Transverse colon (tissue), 4 donors: ENCODE data around the gene DNAAF5. TPM values are rescaled to one million over a fixed set of nuclear protein-coding genes. Genes with fewer than 3 reads are reported as not detected.

ENCODE experiments used
- DNase-seq: peaks from one replicate; pipeline ENCODE4 v3.0.0-alpha.2; 2019
- H3K27ac ChIP-seq, 4 donors: fragments of 200-600 bp; sonication (generic); 2 replicates each; pipeline ENCODE4 v1.5.1; 2016 to 2018; ENCODE audit warnings: inconsistent platforms in 4 of 4
- H3K27me3 ChIP-seq: fragments of 200-600 bp; sonication (generic); 2 replicates; pipeline ENCODE4 v1.5.1; 2017; ENCODE audit warnings: inconsistent platforms
- H3K36me3 ChIP-seq, 4 donors: fragments of 200-600 bp; sonication (generic); 2 replicates each; pipeline ENCODE4 v1.5.1; 2017 to 2019; ENCODE audit warnings: inconsistent platforms in 4 of 4
- H3K4me1 ChIP-seq, 4 donors: fragments of 200-600 bp; sonication (generic); 2 replicates each; pipeline ENCODE4 v1.5.1; 2017 to 2020; ENCODE audit warnings: inconsistent platforms in 4 of 4
- H3K4me3 ChIP-seq, 4 donors: fragments of 200-600 bp; sonication (generic); 1 replicate in 1 of 4; 2 replicates in 3 of 4; pipeline versions ENCODE4 v1.5.1 to v1.6.1; 2017 to 2019; ENCODE audit warnings: inconsistent platforms in 4 of 4
- H3K9me3 ChIP-seq, 2 donors: fragments of 200-600 bp; sonication (generic); 2 replicates each; pipeline ENCODE4 v1.5.1; 2017 to 2019; ENCODE audit warnings: inconsistent platforms in 2 of 2
- CTCF ChIP-seq, 5 experiments: fragments of 200-600 bp in 3 of 5; fragments of 450-650 bp in 2 of 5; sonication (generic) in 3 of 5; IDR thresholded peaks; 1 replicate in 2 of 5; 2 replicates in 3 of 5; pipeline ENCODE4 v1.5.1; 2016 to 2017; ENCODE audit warnings: antibody characterized with exemption in 5 of 5, inconsistent platforms in 3 of 5, mild to moderate bottlenecking in 2 of 5, moderate library complexity in 1 of 5
- EP300 ChIP-seq: sonication (generic); formaldehyde crosslinking; IDR thresholded peaks from one replicate; pipeline ENCODE4 v1.6.1; 2017; ENCODE audit warnings: antibody characterized with exemption, low read depth
- POLR2A ChIP-seq: fragments of 450-650 bp; IDR thresholded peaks from one replicate; pipeline ENCODE4 v1.6.1; 2016; ENCODE audit warnings: antibody characterized with exemption, mild to moderate bottlenecking, moderate library complexity
- POLR2AphosphoS5 ChIP-seq, 3 donors: sonication (generic); formaldehyde crosslinking; IDR thresholded peaks; one replicate each; pipeline ENCODE4 v1.6.1; 2016; ENCODE audit warnings: antibody characterized with exemption in 3 of 3
- WGBS, 2 donors: methylation state at CpG; one replicate each; pipeline ENCODE4 v1.1.5; 2018; ENCODE audit warnings: low coverage in 1 of 2; 5-methylcytosine and 5-hydroxymethylcytosine counted together
- in situ Hi-C, 4 donors: fragments of 200-750 bp; cut with MboI; loops; one replicate each; pipeline versions ENCODE4 v1.15.0 to v1.15.1; 2017; ENCODE audit warnings: low sequenced_read_pairs in 3 of 4, low pct_ligation_motif_present in 1 of 4, low pct_unique_long_range_greater_than_20kb in 1 of 4
- intact Hi-C: fragments of 100-400 bp; cut with DNase I; formaldehyde crosslinking; loops from one replicate; pipeline ENCODE4 v1.15.1; 2023; ENCODE audit warnings: low total_unique reads
- total RNA-seq, 4 donors: library from RNA; depleted of rRNA; stranded (reverse); fragments of >200 nt; gene quantifications; one replicate each; pipeline ENCODE4 v1.1.0, GENCODE V29; 2016

Gene DNAAF5
- 10 to 100 TPM; 20.5 to 97.3 (median 34.6) TPM for total RNA-seq

GRCh38 chr7:726084-726853, at the start of gene DNAAF5:
Gene DNAAF5 (plus strand): TSS chr7:726699. CDS start chr7:726721, 22 bp downstream.
- Histone ChIP-seq H3K27ac (peak within 1 kb of the TSS; percentile 70 to 89 (median 80)), H3K36me3 (peaks cover 0 to 5% (median 0%) of the 10 kb centered on the region in 4 donors), H3K9me3 (no peaks in the 10 kb centered on the region), H3K27me3 (no peaks in the 10 kb centered on the region), H3K4me3 (peak within 1 kb of the TSS; percentile 74 to 99 (median 91)), H3K4me1 (peaks cover 0 to 30% (median 15%) of the 10 kb centered on the region in 4 donors)
- peak; percentile 89 for DNase-seq
- WGBS, 2 donors = 19 to 87% methylated on average over 4 to 34 of the region's 56 CpGs
- in situ Hi-C loops = no loop called here
- intact Hi-C loops = loop anchor here (1.0 to 10.0 kb wide), 2 partner anchors 58 to 211 kb away; partner anchors contain the start of gene PDGFA
- TF ChIP-seq EP300 (peak; percentile 7), CTCF (IDR thresholded peaks at IDR 0.05) (no peak), POLR2AphosphoS5 (IDR thresholded peaks at IDR 0.05) (peak; percentile 67 to 73 (median 73)), POLR2A (no peak)

GRCh38 chr7:676972-677385, 49.5 kb upstream of the DNAAF5 start:
- DNase-seq = no peak
- Histone ChIP-seq H3K4me1 (no peaks in the 10 kb centered on the region), H3K27me3 (no peaks in the 10 kb centered on the region), H3K36me3 (no peaks in the 10 kb centered on the region), H3K4me3 (no peak overlapping the region), H3K9me3 (no peaks in the 10 kb centered on the region), H3K27ac (no peak overlapping the region)
- in situ Hi-C loops = no loop called here
- TF ChIP-seq POLR2A (no peak), CTCF (IDR thresholded peaks at IDR 0.05) (no peak), POLR2AphosphoS5 (IDR thresholded peaks at IDR 0.05) (no peak), EP300 (no peak)
- 96% methylated on average over 23 of the region's 23 CpGs; no CpG with 5 or more reads in 1 of the 2 donors for WGBS, 2 donors
- intact Hi-C loops = no loop called here

GRCh38 chr7:680411-681127, 45.9 kb upstream of the DNAAF5 start:
- DNase-seq = no peak
- H3K27me3 ChIP-seq = no peaks in the 10 kb centered on the region
- H3K36me3 ChIP-seq = peaks cover 0 to 3% (median 0%) of the 10 kb centered on the region in 4 donors
- no peak overlapping the region for H3K27ac ChIP-seq
- TF ChIP-seq EP300 (no peak), CTCF (IDR thresholded peaks at IDR 0.05) (no peak), POLR2AphosphoS5 (IDR thresholded peaks at IDR 0.05) (no peak)
- no peak overlapping the region for H3K4me3 ChIP-seq
- H3K9me3 ChIP-seq = peaks cover 3 to 4% of the 10 kb centered on the region in 2 donors
- no peaks in the 10 kb centered on the region for H3K4me1 ChIP-seq
- 94 to 100% methylated on average over 2 to 25 of the region's 25 CpGs for WGBS, 2 donors
- intact Hi-C loops (no loop called here), in situ Hi-C loops (no loop called here)
